ENCODE measurements around the gene TMEM164. TPM values are rescaled to one million over a fixed set of nuclear protein-coding genes. Genes with fewer than 3 reads are reported as not detected.

The TMEM164 gene
- total RNA-seq, 6 experiments from 2014 or later = 8.5 to 12.5 (median 9.6) TPM

GRCh38 chrX:110168585-110168984, 165.7 kb downstream of the TMEM164 start:
- TF ChIP-seq, protein P1, sequence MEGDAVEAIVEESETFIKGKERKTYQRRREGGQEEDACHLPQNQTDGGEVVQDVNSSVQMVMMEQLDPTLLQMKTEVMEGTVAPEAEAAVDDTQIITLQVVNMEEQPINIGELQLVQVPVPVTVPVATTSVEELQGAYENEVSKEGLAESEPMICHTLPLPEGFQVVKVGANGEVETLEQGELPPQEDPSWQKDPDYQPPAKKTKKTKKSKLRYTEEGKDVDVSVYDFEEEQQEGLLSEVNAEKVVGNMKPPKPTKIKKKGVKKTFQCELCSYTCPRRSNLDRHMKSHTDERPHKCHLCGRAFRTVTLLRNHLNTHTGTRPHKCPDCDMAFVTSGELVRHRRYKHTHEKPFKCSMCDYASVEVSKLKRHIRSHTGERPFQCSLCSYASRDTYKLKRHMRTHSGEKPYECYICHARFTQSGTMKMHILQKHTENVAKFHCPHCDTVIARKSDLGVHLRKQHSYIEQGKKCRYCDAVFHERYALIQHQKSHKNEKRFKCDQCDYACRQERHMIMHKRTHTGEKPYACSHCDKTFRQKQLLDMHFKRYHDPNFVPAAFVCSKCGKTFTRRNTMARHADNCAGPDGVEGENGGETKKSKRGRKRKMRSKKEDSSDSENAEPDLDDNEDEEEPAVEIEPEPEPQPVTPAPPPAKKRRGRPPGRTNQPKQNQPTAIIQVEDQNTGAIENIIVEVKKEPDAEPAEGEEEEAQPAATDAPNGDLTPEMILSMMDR (IDR thresholded peaks at IDR 0.05) = no peak
- Mint-ChIP-seq H3K36me3 (ENCODE audit: low read depth) (peaks cover 11% of the 10 kb centered on the region; the same call in 1 of the 2 replicates), H3K9me3 (no peaks in the 10 kb centered on the region), H3K4me1 (ENCODE audit: low read depth) (peaks cover 31% of the 10 kb centered on the region), H3K27me3 (ENCODE audit: insufficient read depth) (no peaks in the 10 kb centered on the region; the same call in 1 of the 2 replicates), H3K27ac (peak overlapping the region; percentile 88), H3K4me3 (peak overlapping the region; percentile 31)
- DNase-seq = peak; percentile 37

DNA sequence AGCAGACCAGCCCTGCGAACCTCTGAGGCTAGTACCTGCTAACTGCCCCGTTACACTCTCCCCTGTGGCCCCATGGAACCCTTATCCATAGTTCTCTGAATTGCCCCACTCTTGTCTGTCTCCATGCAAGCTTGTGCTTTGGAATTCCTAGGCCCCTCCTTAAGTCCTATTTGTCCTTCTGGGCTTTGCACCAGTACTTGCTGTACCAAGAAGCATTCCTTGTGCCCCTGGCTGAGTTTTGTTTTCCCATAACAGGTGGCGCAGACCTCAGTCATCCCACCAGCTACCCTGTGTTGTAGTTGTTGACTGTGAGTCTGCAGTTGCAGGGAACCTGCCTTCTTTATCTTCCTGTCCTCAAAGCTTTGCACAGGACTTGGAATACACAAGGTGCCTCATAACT, 167.1 kb downstream of the TMEM164 start:
- H3K36me3 Mint-ChIP-seq (ENCODE audit: low read depth) = peaks cover 13% of the 10 kb centered on the region; the same call in 1 of the 2 replicates

GRCh38 chrX:110171442-110171841, 168.5 kb downstream of the TMEM164 start:
- Mint-ChIP-seq H3K27ac (no peak overlapping the region), H3K9me3 (no peaks in the 10 kb centered on the region), H3K4me1 (ENCODE audit: low read depth) (peaks cover 41% of the 10 kb centered on the region), H3K27me3 (ENCODE audit: insufficient read depth) (no peaks in the 10 kb centered on the region; the same call in 1 of the 2 replicates), H3K4me3 (no peak overlapping the region), H3K36me3 (ENCODE audit: low read depth) (peaks cover 13% of the 10 kb centered on the region; the same call in 1 of the 2 replicates)
- TF ChIP-seq, protein P1 (IDR thresholded peaks at IDR 0.05) = no peak
- DNase-seq = no peak

More for the DNA sequence above, 167.1 kb downstream of the TMEM164 start:
- no peak overlapping the region for H3K27ac Mint-ChIP-seq
- H3K4me3 Mint-ChIP-seq = no peak overlapping the region
- no peaks in the 10 kb centered on the region; the same call in 1 of the 2 replicates for H3K27me3 Mint-ChIP-seq (ENCODE audit: insufficient read depth)
- TF ChIP-seq, protein P1 (IDR thresholded peaks at IDR 0.05) = no peak
- DNase-seq = no peak
- peaks cover 41% of the 10 kb centered on the region for H3K4me1 Mint-ChIP-seq (ENCODE audit: low read depth)
- no peaks in the 10 kb centered on the region for H3K9me3 Mint-ChIP-seq

DNA sequence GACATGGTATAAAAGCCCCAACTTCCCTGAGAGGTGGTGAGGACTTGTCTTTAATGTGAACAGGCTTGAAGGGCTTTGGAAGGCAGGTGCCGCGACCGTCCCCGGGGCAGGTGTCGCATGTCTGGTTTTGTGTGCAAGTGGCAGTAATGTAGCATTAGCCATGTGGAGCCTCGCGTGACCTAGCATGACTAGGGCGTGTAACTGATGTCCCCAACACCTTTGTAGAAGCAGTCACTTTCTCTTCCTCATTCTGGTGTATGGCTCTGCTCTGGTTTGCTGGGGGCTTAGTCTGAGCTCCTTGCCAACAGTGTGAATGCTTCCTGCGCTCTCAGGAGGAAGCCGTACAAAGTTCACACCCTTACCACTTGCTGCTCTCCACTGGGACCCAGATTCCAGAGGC, 169.3 kb downstream of the TMEM164 start:
- H3K36me3 Mint-ChIP-seq (ENCODE audit: low read depth) = peaks cover 13% of the 10 kb centered on the region; the same call in 1 of the 2 replicates
- no peak for DNase-seq
- TF ChIP-seq, protein P1 (IDR thresholded peaks at IDR 0.05) = no peak
- no peak overlapping the region for H3K4me3 Mint-ChIP-seq
- H3K9me3 Mint-ChIP-seq = no peaks in the 10 kb centered on the region
- no peaks in the 10 kb centered on the region; the same call in 1 of the 2 replicates for H3K27me3 Mint-ChIP-seq (ENCODE audit: insufficient read depth)
- H3K27ac Mint-ChIP-seq = no peak overlapping the region
- peaks cover 41% of the 10 kb centered on the region for H3K4me1 Mint-ChIP-seq (ENCODE audit: low read depth)

GRCh38 chrX:110173192-110174175, 170.6 kb downstream of the TMEM164 start:
- Mint-ChIP-seq H3K27ac (peak overlapping the region; percentile 42; the same call in 1 of the 2 replicates), H3K4me1 (ENCODE audit: low read depth) (peaks cover 29% of the 10 kb centered on the region)

More at GRCh38 chrX:110173192-110174175, 170.6 kb downstream of the TMEM164 start:
- TF ChIP-seq, protein P1 (IDR thresholded peaks at IDR 0.05) = no peak
- no peaks in the 10 kb centered on the region for H3K9me3 Mint-ChIP-seq
- H3K27me3 Mint-ChIP-seq (ENCODE audit: insufficient read depth) = no peaks in the 10 kb centered on the region; the same call in 1 of the 2 replicates
- DNase-seq = no peak
- no peak overlapping the region for H3K4me3 Mint-ChIP-seq
- peaks cover 13% of the 10 kb centered on the region; the same call in 1 of the 2 replicates for H3K36me3 Mint-ChIP-seq (ENCODE audit: low read depth)

All from HFFc6 (cell line).